NCI-H1105 treated with DMSO at 0.1 percent for 48 hours (cell line): ENCODE results near the gene WDR20.
"Not testable (repeated sequence)": the region's sequence is repeated elsewhere in the genome, so short reads cannot be mapped to it uniquely, and the experiment has no call there.

Source experiments
- DNase-seq: peaks from one replicate; lab custom pipeline; 2025; lab: John Stamatoyannopoulos, UW

WDR20 gene

GRCh38 chr14:102134021-102134420, 5.7 kb upstream of the WDR20 start:
- DNase-seq: not testable (repeated sequence)

- DNase-seq: not testable (repeated sequence)
These were observed 5.0 kb upstream of the WDR20 start for GRCh38 chr14:102134719-102135118.

- not testable (repeated sequence) for DNase-seq
These were observed 4.2 kb upstream of the WDR20 start for GRCh38 chr14:102135456-102135855.

DNA sequence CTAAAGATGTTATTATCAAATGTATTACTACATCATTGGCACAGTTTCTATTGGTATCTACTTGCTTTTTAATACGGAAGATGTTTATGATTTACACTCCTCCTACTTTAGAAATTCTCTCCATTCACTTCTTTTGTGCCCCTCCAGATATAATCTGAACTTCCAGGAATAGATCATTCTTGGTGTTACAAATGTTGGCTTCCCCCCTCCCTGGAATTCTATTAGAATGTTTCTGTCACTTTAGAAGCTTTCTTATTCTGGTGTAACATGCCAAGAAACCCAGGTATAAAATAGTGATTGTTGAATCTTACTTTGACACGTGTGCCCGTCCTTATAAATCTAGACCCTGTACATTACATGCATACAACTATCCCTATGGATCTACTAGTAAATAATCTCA, 1.2 kb upstream of the WDR20 start:
- DNase-seq: no peak

DNA sequence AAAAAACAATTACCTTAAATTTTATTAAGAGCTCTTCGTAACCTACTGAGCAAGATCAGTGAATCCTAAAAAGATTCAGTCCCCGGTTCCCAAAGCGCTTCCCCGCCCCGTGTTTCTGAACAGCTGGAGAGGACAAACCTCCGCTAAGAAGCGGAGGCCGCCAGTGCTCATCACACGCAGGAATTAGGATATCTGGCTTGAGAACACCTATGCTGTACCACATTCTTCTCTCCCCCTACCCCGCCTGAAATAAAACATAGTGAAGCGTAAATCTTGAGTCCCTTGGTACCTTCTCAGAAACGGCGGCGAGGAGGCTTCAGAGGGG, 774 bp upstream of the WDR20 start:
- no peak for DNase-seq

DNA sequence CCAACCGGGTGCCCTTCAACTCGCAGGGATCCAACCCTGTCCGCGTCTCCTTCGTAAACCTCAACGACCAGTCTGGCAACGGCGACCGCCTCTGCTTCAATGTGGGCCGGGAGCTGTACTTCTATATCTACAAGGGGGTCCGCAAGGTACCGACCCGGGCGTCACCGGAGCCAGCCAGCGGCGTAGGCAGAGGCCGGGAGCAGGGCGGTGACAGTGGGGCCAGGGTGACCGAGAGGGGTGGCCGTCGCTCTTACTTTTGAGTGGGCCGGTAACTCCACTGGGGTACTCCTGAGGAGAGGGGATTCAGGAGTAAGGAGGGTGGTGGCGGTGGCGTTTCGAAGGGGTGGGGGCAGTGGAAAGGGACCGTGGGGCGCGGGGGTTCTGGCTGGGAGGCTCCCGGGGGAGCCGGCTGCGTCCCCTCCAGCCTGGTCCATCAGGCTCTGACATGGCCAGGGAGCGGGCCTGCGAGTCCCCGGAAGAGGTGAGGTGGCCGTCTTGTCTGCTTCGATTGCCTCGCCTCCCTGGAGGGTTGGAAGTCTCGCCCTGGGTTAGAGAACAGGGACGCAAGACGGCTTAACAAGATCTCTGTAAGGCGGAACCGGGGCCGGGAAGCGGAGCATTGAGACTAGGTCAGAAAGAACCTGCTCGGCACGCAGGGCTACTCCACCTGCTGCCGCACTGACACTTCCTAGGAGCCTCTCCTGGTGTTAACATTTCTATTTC, 491 bp downstream of the WDR20 start:
- peak; percentile 4 for DNase-seq

DNA sequence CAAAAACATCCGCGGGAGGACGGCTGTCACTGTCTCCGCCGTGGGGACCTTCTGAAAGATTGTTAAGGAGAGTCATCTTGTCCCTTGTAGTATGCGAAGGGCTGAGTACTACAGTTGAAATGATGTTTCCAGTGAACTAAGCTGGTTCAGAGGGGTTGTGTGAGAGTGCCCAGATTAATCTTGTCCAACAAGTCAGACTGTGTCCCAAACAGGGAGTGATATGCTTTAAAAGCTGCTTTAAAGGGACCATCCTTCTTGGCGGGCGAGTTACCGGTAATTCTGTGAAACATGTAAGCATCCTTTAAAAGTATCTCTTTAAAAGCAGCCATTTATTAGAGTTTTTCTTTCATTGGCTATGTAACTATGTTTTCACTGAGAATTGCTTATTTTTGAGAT, 1.1 kb downstream of the WDR20 start:
- no peak for DNase-seq

GRCh38 chr14:102141797-102142196, 2.1 kb downstream of the WDR20 start:
- no peak for DNase-seq

GRCh38 chr14:102144914-102145313, 5.2 kb downstream of the WDR20 start:
- DNase-seq: no peak

- no peak for DNase-seq
These were observed 5.7 kb downstream of the WDR20 start for GRCh38 chr14:102145395-102145794.

- no peak for DNase-seq
These were observed 6.7 kb downstream of the WDR20 start for GRCh38 chr14:102146423-102146822.

GRCh38 chr14:102150083-102150482, 10.4 kb downstream of the WDR20 start:
- no peak for DNase-seq

- DNase-seq: no peak
These were observed 11.0 kb downstream of the WDR20 start for GRCh38 chr14:102150744-102151143.

GRCh38 chr14:102151411-102151810, 11.7 kb downstream of the WDR20 start:
- not testable (repeated sequence) for DNase-seq

DNA sequence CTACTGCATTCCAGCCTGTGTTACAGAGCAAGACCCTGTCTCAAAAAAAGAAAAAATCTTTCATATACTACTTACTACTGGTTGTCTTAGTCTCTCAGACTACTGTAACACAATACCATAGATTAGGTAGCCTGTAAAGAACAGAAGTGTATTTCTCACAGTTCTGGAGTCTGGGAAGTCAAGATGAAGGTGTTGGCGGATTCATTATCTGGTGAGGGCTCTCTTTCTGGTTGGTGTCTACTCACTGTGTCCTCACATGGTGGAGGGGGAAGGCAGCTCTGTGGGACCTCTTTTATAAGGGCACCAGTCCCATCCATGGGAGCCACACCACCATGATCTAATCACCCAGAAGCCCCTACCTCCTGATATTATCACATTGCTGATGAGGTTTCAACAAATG, 14.4 kb downstream of the WDR20 start:
- no peak for DNase-seq

DNA sequence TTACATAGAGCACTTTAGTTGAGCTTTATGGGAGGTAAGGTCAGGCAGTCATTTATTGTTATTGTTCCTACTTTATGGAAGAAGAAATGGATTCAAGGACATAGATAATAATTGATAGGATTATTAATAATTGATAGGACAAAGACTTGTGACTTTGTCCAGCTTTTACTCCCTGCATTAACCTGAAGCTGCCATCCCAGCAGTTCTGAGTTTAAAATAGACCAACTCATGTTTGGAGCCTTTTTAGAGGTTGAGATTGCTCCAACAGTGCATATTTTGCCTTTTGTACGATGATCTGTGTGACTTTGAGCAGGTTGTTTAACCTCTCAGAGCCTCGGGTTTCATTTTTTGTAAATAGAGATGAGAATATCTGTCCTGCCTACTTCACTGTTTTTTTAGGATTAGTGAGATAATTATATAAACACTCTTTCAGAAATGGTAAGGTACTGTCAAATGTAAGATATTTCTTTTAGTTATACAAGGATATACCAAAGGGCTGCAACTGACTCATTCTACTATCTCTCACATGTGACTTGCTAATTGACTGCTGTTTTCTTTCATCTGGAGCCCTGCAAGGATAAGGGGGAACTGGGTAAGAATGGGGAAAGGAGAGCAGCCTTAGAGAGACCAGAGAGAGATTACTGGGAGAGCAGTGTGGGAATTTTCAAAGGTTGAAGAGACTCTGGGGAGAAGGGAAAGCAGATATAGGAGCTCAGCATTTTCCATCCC, 15.3 kb downstream of the WDR20 start:
- DNase-seq: no peak

- DNase-seq: no peak
These were observed 17.6 kb downstream of the WDR20 start for GRCh38 chr14:102157346-102157745.

GRCh38 chr14:102158797-102159196, 19.1 kb downstream of the WDR20 start:
- no peak for DNase-seq

GRCh38 chr14:102159841-102160240, 20.1 kb downstream of the WDR20 start:
- no peak for DNase-seq

DNA sequence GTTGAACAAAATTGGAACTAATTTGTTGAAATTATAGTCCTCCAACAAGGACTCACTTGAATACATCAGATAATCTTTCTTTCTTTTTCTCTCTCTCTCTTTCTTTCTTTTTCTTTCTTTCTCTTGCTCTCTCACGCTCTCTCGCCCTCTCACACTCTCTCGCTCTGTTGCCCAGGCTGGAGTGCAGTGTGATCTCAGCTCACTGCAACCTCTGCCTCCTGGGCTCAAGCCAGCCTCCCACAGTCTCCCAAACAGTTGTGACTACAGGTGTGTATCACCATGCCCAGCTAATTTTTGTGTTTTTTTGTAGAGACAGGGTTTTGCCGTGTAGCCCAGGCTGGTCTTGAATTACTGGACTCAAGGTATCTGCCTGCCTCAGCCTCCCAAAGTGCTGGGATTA, 22.8 kb downstream of the WDR20 start:
- no peak for DNase-seq

DNA sequence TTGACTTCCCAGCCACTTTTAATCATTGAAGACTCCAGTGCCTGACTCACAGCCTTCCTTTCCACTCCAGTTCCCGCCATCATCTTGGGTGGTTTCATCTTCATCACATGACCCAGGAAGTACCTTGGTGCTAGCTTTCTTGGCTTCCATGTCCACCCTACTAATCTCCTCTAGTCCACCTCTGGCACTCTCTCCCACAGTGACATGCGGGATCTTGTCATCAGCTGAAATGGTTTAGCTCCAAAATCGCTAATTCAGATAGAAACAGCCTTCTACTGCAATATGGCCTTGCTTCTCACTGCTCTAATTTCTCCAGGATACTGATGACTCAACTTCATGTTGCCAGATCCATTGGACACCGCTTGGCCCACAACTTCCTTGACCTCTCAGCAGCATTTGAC, 24.5 kb downstream of the WDR20 start:
- no peak for DNase-seq

- no peak for DNase-seq
These were observed 25.3 kb downstream of the WDR20 start for GRCh38 chr14:102164965-102165364.

DNA sequence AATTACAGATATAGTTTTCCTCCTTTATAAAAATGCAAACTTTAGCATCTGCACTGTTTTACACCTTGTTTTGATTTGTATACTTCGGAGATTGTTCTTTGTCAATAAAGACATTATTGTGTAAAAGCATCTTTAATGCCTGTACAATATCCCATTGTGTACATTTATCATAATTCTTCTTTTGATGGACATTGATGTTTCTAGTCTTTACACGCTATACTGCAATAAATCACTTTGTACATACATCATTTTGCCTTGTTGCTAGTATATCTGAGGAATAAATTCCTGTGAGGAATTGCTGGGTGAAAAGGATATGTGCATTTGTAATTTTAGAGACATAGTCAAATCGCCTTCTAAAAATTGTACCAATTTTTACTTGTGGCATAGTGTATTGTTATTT, 30.4 kb downstream of the WDR20 start:
- DNase-seq: no peak
